ENCODE data around the gene CFAP299.

Gene CFAP299

GRCh38 chr4:80413086-80413485 lies 77.6 kb downstream of the CFAP299 start:
- Histone ChIP-seq H3K36me3 (no peaks in the 10 kb centered on the region), H3K9me3 (no peaks in the 10 kb centered on the region), H3K4me3 (ENCODE audit: low read depth in 1 of 2, low read length in 1 of 2) (no peak overlapping the region), H3K27ac (no peak overlapping the region), H3K27me3 (no peaks in the 10 kb centered on the region), H3K4me1 (ENCODE audit: control insufficient read depth in 1 of 2, insufficient read depth in 1 of 2, low read depth in 1 of 2, low read length in 1 of 2) (no peaks in the 10 kb centered on the region)
- TF ChIP-seq, protein P1, sequence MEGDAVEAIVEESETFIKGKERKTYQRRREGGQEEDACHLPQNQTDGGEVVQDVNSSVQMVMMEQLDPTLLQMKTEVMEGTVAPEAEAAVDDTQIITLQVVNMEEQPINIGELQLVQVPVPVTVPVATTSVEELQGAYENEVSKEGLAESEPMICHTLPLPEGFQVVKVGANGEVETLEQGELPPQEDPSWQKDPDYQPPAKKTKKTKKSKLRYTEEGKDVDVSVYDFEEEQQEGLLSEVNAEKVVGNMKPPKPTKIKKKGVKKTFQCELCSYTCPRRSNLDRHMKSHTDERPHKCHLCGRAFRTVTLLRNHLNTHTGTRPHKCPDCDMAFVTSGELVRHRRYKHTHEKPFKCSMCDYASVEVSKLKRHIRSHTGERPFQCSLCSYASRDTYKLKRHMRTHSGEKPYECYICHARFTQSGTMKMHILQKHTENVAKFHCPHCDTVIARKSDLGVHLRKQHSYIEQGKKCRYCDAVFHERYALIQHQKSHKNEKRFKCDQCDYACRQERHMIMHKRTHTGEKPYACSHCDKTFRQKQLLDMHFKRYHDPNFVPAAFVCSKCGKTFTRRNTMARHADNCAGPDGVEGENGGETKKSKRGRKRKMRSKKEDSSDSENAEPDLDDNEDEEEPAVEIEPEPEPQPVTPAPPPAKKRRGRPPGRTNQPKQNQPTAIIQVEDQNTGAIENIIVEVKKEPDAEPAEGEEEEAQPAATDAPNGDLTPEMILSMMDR (IDR thresholded peaks at IDR 0.05), result no peak

DNA sequence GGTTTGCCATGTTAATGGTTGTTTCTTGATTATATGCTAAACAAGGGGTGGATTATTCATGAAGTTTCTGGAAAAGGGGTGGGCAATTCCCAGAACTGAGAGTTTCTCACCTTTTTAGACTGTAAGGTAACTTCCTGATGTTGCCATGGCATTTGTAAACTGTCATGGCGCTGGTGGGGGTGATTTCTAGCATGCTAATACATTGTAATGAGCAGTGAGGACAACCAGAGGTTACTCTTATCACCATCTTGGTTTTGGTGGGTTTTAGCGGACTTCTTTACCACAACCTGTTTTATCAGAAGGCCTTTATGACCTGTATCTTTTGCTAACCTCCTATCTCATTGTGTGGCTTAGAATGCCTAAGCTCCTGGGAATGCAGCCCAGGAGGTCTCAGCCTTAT lies 81.5 kb downstream of the CFAP299 start:
- Histone ChIP-seq H3K9me3 (no peaks in the 10 kb centered on the region), H3K4me1 (ENCODE audit: control insufficient read depth in 1 of 2, insufficient read depth in 1 of 2, low read depth in 1 of 2, low read length in 1 of 2) (no peaks in the 10 kb centered on the region), H3K27me3 (no peaks in the 10 kb centered on the region), H3K27ac (no peak overlapping the region), H3K4me3 (ENCODE audit: low read depth in 1 of 2, low read length in 1 of 2) (no peak overlapping the region), H3K36me3 (no peaks in the 10 kb centered on the region)
- TF ChIP-seq, protein P1 (IDR thresholded peaks at IDR 0.05), result no peak

GRCh38 chr4:80419946-80420345 lies 84.4 kb downstream of the CFAP299 start:
- H3K4me3 ChIP-seq (ENCODE audit: low read depth in 1 of 2, low read length in 1 of 2), result no peak overlapping the region
- no peaks in the 10 kb centered on the region for H3K36me3 ChIP-seq
- TF ChIP-seq, protein P1 (IDR thresholded peaks at IDR 0.05), result no peak
- H3K9me3 ChIP-seq, result no peaks in the 10 kb centered on the region
- H3K4me1 ChIP-seq (ENCODE audit: control insufficient read depth in 1 of 2, insufficient read depth in 1 of 2, low read depth in 1 of 2, low read length in 1 of 2), result no peaks in the 10 kb centered on the region
- H3K27ac ChIP-seq, result no peak overlapping the region
- H3K27me3 ChIP-seq, result no peaks in the 10 kb centered on the region

DNA sequence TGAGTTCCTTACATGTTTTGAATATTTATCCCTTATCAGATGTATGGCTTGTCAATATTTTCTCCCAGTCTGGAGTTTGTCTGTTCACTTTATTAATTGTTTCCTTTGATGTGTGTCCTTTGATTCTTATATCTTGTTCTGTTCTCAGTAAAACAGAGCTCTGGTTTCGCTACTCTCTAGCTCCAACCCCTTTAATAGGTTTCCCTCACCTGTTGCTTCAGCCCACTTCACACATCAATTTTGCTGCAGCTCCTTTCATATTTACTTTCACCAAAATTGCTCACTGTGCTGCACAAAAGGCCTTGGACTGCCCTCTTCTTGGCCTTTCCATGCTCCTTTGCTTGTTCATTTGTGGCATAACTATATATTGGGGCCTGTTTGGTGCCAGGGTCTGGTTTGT lies 85.1 kb downstream of the CFAP299 start:
- Histone ChIP-seq H3K9me3 (no peaks in the 10 kb centered on the region), H3K27me3 (no peaks in the 10 kb centered on the region), H3K27ac (no peak overlapping the region), H3K4me1 (ENCODE audit: control insufficient read depth in 1 of 2, insufficient read depth in 1 of 2, low read depth in 1 of 2, low read length in 1 of 2) (no peaks in the 10 kb centered on the region), H3K36me3 (no peaks in the 10 kb centered on the region), H3K4me3 (ENCODE audit: low read depth in 1 of 2, low read length in 1 of 2) (no peak overlapping the region)
- TF ChIP-seq, protein P1 (IDR thresholded peaks at IDR 0.05), result no peak

DNA sequence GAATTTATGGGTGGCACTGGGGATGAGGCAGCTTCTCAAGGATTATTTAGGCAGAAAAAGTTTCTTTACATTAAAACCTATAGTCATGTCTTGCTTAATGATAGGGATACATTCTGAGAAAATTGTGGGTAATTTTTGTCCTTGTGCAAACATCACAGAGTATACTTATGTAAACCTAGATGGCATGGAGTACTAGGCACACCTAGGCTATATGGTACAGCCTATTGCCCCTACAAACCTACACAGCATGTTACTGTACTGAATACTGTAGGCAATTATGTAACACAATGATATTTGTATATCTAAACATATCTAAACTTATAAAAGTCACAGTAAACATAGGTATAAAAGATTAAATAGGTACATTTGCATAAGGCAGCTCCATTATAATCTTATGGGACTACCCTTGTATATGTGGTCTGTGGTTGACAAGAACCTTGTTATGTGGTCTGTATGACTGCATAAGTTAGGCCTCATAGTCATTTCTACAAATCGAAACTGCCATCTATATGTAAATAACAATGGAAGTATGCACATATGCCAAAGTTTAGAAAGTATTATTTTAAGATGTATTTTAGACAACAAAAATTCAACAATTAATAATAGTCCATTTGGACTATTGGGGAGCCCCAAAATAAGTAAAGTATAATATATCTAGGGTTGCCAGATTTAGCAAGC lies 87.3 kb downstream of the CFAP299 start:
- no peaks in the 10 kb centered on the region for H3K4me1 ChIP-seq (ENCODE audit: control insufficient read depth in 1 of 2, insufficient read depth in 1 of 2, low read depth in 1 of 2, low read length in 1 of 2)
- no peaks in the 10 kb centered on the region for H3K9me3 ChIP-seq
- H3K27ac ChIP-seq, result no peak overlapping the region
- TF ChIP-seq, protein P1 (IDR thresholded peaks at IDR 0.05), result no peak
- no peaks in the 10 kb centered on the region for H3K27me3 ChIP-seq
- no peaks in the 10 kb centered on the region for H3K36me3 ChIP-seq
- no peak overlapping the region for H3K4me3 ChIP-seq (ENCODE audit: low read depth in 1 of 2, low read length in 1 of 2)

Data from neutrophil (primary cell).